ENCODE data around the gene BTLA. TPM values are rescaled to one million over a fixed set of nuclear protein-coding genes. Genes with fewer than 3 reads are reported as not detected.

Gene BTLA
- total RNA-seq (2016; rRNA removed; fragmentation: Illumina TruSeq; extraction: Trizol) (not detected in 2 replicates), polyA plus RNA-seq (2011; rRNA removed) (not detected in 2 replicates), polyA minus RNA-seq (2011; rRNA and poly(A)+ RNA removed; ENCODE audit: low replicate concordance) (not detected in 2 replicates), Bru-seq, nascent RNA (percentile 13 among the genes with signal in this experiment), BruChase-seq, experiment 1, labeled RNA remaining after a 6-hour chase (percentile 19 among the genes with signal in this experiment), BruChase-seq, experiment 2, labeled RNA remaining after a 2-hour chase (percentile 24 among the genes with signal in this experiment)
- not detected in 2 replicates for total RNA-seq (2016; cell fraction: cytosol; rRNA removed; fragmentation: Illumina TruSeq; extraction: Trizol; ENCODE audit: low read depth)
- not detected in 2 replicates for total RNA-seq (2016; cell fraction: insoluble cytoplasmic fraction; rRNA removed; fragmentation: Illumina TruSeq; extraction: Trizol)
- total RNA-seq (2016; cell fraction: membrane; rRNA removed; fragmentation: Illumina TruSeq; extraction: Trizol) = not detected in 2 replicates
- not detected in 2 replicates for total RNA-seq (2016; cell fraction: nucleus; rRNA removed; fragmentation: Illumina TruSeq; extraction: Trizol)
- 0.04 TPM in 1 of 2 replicates, not detected in the other for polyA plus RNA-seq (2011; cell fraction: cytosol; rRNA removed)
- polyA plus RNA-seq (2011; cell fraction: nucleus; rRNA removed) = not detected in 2 replicates
- 0.34 TPM in 1 of 2 replicates, not detected in the other for polyA plus RNA-seq (2012)
- not detected in 2 replicates for polyA plus RNA-seq (2016; cell fraction: cytosol; fragmentation: Illumina TruSeq; extraction: Trizol; ENCODE audit: low read depth)
- polyA plus RNA-seq (2016; cell fraction: insoluble cytoplasmic fraction; fragmentation: Illumina TruSeq; extraction: Trizol; ENCODE audit: low read depth) = not detected in 2 replicates
- not detected in 2 replicates for polyA plus RNA-seq (2016; cell fraction: membrane; fragmentation: Illumina TruSeq; extraction: Trizol; ENCODE audit: low read depth)
- not detected in 2 replicates for polyA plus RNA-seq (2016; cell fraction: nucleus; fragmentation: Illumina TruSeq; extraction: Trizol; ENCODE audit: insufficient read depth, low read depth)
- not detected in 2 replicates for polyA minus RNA-seq (2011; cell fraction: cytosol; rRNA and poly(A)+ RNA removed)
- not detected in 2 replicates for polyA minus RNA-seq (2011; cell fraction: nucleus; rRNA and poly(A)+ RNA removed)
- long read RNA-seq, experiment 1 = 0 reads
- long read RNA-seq, experiment 2 = 0 reads

DNA sequence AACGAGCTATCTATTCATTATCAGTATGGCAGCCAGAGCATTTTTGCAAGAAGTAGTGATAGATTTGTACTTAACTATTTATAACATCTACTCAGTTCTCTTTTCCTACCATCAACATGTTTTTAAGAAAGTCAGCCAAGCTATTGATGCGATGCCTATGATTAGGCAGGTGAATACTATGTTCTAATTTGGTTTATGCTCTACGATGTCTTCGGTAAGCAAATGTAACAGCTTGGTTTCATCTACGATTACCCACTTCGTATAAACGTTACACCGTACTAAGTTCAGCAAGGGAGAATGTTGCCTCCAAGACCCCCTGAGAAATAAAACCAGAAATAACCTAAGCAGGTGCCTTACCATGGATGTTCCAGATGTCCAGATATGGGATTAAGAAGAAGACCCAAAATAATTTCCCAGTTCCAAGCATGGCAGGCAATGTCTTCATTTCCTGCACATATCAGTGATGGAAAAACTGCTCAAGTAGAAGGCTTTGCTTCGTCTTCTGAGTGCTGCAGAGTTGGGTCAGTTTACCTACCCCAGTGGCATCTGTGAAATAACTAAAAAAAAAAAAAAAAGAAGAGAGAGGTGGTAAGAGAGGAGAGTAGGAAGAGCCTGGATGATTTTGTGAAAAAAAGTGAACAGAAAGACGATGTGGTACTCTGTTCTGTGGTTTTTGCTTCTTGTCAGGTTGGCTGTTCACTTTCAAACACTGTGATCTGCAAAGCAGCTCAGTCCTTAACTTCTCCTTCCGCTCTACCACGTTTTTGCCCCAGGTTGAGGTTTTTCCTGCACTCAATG lies at the start of gene BTLA:
TSS of gene BTLA (minus strand) at position 559 of the 798 bp plus-strand sequence. CDS start at position 445, 114 bp downstream.
- POLR2A ChIA-PET = no interaction called here
- Histone ChIP-seq H3K27me3 (ENCODE audit: control insufficient read depth in 1 of 2, insufficient read depth in 2 of 2, low read length in 2 of 2) (no peaks in the 10 kb centered on the region), H3K4me1 (ENCODE audit: insufficient read depth, low read length) (no peaks in the 10 kb centered on the region), H3K9me3 (ENCODE audit: low read length) (no peaks in the 10 kb centered on the region), H3K36me3 (replicated peaks in 1 of 2; ENCODE audit: control insufficient read depth in 1 of 2, insufficient read depth in 2 of 2, low read length in 2 of 2) (no peaks in the 10 kb centered on the region), H3K4me2 (ENCODE audit: low read depth, low read length) (no peak within 1 kb of the TSS), H3K79me2 (ENCODE audit: insufficient read depth, low read length) (no peaks in the 10 kb centered on the region), H3K27ac (ENCODE audit: extremely low read length, insufficient read depth, low read length) (no peak within 1 kb of the TSS), H4K20me1 (ENCODE audit: insufficient read depth, low read length) (no peaks in the 10 kb centered on the region), H3K4me3 (replicated peaks in 1 of 3; ENCODE audit: insufficient read depth in 1 of 3, low read depth in 2 of 3, low read length in 3 of 3) (no peak within 1 kb of the TSS), H2AFZ (ENCODE audit: low read length) (no peak within 1 kb of the TSS), H3K9ac (ENCODE audit: insufficient read depth, low read depth, low read length) (no peak within 1 kb of the TSS)
- WGBS (ENCODE audit: low lambda C conversion rate) = 31% methylated on average over 12 of the region's 12 CpGs
- ATAC-seq = no peak
- no peak for DNase-seq (ENCODE audit: low spot score)
- no peak for TF ChIP-seq SALL2 (CRISPR knock-in tag; IDR thresholded peaks at IDR 0.05)
- TF ChIP-seq KAT8 (CRISPR knock-in tag; IDR thresholded peaks at IDR 0.05) = no peak
- TF ChIP-seq BRD4 (CRISPR knock-in tag; IDR thresholded peaks at IDR 0.05) = no peak
- no peak for FAIRE-seq
- CTCF ChIA-PET (ENCODE audit: low intra/inter-chr PET ratio, low total read pairs) = no interaction called here
- intact Hi-C loops (cut with micrococcal nuclease; ENCODE audit: unreplicated experiment) (no loop called here), in situ Hi-C loops (cut with HindIII; ENCODE audit: extremely low pct_ligation_motif_present, low pct_unique_long_range_greater_than_20kb) (no loop called here)
- BruUV-seq (replicated peaks) = no TSS peak

Measured in HepG2 (cell line).